Measurements from ENCODE around the gene MTCL3.

MTCL3 gene

DNA sequence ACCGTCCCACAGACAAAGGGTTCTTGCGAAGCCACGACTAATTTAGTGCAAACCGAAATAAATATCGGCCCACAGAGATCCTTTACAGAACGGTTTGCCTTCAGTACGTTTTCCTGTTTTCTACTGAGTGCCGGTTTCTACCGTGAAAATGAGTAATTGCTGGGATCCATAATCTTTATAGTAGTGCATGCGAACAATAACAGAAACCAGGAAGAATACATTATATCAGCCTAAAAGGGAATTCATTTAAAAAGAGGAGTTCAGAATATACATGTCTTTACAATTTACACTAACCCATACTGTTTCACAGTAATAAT, 292 bp upstream of the MTCL3 start:
- TF ChIP-seq, protein P1, sequence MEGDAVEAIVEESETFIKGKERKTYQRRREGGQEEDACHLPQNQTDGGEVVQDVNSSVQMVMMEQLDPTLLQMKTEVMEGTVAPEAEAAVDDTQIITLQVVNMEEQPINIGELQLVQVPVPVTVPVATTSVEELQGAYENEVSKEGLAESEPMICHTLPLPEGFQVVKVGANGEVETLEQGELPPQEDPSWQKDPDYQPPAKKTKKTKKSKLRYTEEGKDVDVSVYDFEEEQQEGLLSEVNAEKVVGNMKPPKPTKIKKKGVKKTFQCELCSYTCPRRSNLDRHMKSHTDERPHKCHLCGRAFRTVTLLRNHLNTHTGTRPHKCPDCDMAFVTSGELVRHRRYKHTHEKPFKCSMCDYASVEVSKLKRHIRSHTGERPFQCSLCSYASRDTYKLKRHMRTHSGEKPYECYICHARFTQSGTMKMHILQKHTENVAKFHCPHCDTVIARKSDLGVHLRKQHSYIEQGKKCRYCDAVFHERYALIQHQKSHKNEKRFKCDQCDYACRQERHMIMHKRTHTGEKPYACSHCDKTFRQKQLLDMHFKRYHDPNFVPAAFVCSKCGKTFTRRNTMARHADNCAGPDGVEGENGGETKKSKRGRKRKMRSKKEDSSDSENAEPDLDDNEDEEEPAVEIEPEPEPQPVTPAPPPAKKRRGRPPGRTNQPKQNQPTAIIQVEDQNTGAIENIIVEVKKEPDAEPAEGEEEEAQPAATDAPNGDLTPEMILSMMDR (IDR thresholded peaks at IDR 0.05), result no peak
- H3K36me3 ChIP-seq, result no peaks in the 10 kb centered on the region
- H3K4me3 ChIP-seq, result no peak overlapping the region
- no peaks in the 10 kb centered on the region for H3K9me3 ChIP-seq
- DNase-seq, result no peak
- H3K27ac ChIP-seq, result no peak overlapping the region
- H3K4me1 ChIP-seq, result peaks cover 0 to 35% (median 21%) of the 10 kb centered on the region in 4 donors
- intact Hi-C loops (cut with DNase I; ENCODE audit: low total_unique reads), result loop anchor here (5.0 kb wide), 1 partner anchor 52 kb away; no protein-coding TSS in a partner anchor
- peaks cover 0 to 48% of the 10 kb centered on the region in 2 donors for H3K27me3 ChIP-seq

DNA sequence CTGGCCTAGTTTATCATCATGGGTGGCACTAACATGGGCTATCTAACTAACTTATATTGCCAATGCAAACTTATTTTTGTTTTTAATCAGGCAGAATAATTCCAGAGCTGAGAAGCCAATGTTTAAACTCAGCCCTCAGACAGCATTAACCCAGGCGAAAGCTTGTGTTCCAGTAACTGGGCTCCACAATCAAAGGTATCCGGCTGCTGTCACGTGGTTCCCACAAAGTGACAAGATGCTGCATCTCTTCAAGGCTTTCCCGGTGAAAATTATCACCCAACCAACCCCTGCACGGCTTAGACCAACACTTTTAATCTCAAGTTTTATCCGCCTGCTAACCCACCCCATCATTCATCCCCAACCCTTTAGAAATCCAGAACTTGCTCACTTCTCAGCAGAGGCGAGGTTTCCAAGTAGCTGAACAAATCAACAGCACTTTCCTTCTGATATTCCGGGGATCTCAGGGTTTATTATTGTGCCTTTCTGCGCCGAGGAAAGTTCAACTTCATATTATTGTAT, 885 bp downstream of the MTCL3 start:
- no peak for DNase-seq
- Histone ChIP-seq H3K36me3 (no peaks in the 10 kb centered on the region), H3K4me1 (peaks cover 0 to 36% (median 22%) of the 10 kb centered on the region in 4 donors), H3K9me3 (no peaks in the 10 kb centered on the region), H3K27me3 (peaks cover 0 to 42% of the 10 kb centered on the region in 2 donors), H3K27ac (no peak overlapping the region), H3K4me3 (no peak overlapping the region)
- TF ChIP-seq, protein P1 (IDR thresholded peaks at IDR 0.05), result no peak
- intact Hi-C loops (cut with DNase I; ENCODE audit: low total_unique reads), result loop anchor here (5.0 kb wide), 1 partner anchor 51 kb away; no protein-coding TSS in a partner anchor

DNA sequence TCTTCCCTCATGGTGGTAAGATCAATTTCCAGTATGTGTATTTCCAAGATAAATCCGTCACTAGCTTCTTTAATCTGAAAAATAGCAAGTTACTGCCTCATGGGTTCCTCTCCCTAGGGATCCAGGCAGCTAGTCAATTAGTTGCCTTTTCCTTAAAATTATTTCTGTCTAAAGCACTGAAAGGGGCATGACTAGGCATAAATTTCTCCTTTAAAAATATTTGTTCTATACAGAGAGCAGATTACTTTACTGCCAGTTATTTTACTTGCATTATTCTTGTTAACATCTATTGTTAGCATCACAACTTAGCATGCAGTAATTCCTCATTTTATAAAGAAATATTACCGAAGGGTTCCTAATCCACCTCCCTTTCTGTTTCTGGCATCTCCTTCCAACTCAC, 1.4 kb downstream of the MTCL3 start:
- no peak overlapping the region for H3K27ac ChIP-seq
- H3K4me1 ChIP-seq, result peaks cover 0 to 36% (median 22%) of the 10 kb centered on the region in 4 donors
- peaks cover 0 to 42% of the 10 kb centered on the region in 2 donors for H3K27me3 ChIP-seq
- H3K4me3 ChIP-seq, result no peak overlapping the region
- no peaks in the 10 kb centered on the region for H3K36me3 ChIP-seq
- TF ChIP-seq, protein P1 (IDR thresholded peaks at IDR 0.05), result no peak
- intact Hi-C loops (cut with DNase I; ENCODE audit: low total_unique reads), result loop anchor here (5.0 kb wide), 1 partner anchor 50 kb away; no protein-coding TSS in a partner anchor
- H3K9me3 ChIP-seq, result no peaks in the 10 kb centered on the region
- DNase-seq, result no peak

DNA sequence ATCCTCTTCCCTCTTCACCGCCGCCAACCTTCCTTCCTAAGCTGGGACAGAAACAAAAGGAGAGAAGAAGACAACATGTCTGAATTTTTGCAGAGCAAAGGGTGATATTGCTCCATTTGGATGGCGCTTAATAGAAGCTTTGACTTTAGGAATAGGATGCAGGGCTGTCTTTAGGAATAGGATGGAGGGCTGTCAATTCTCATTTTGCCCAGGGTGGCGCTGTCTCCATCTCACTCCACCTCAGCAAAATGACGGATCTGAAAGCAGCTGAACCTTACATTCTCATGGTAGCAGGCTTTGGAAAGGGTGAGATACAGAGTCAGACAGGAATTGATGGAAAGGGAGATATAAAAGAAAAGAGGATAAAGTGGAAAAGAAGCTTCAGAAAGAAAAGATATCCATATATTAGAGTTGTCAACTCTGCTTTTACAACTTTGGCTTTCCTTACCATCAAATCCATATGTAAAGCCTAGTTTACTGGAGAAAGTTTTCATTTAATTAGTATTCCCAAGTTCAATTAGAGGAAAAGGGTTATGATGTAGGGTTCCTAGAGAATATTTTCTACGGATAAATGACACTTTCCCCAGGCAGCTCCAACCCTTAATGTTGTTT, 2.4 kb downstream of the MTCL3 start:
- intact Hi-C loops (cut with DNase I; ENCODE audit: low total_unique reads), result loop anchor here (5.0 kb wide), 1 partner anchor 49 kb away; no protein-coding TSS in a partner anchor
- TF ChIP-seq, protein P1 (IDR thresholded peaks at IDR 0.05), result peak; percentile 46 to 57
- Histone ChIP-seq H3K27ac (no peak overlapping the region), H3K4me1 (peaks cover 0 to 36% (median 22%) of the 10 kb centered on the region in 4 donors), H3K27me3 (peaks cover 0 to 40% of the 10 kb centered on the region in 2 donors), H3K4me3 (peak overlapping the region; percentile 59 to 65), H3K9me3 (no peaks in the 10 kb centered on the region), H3K36me3 (no peaks in the 10 kb centered on the region)
- DNase-seq, result no peak

DNA sequence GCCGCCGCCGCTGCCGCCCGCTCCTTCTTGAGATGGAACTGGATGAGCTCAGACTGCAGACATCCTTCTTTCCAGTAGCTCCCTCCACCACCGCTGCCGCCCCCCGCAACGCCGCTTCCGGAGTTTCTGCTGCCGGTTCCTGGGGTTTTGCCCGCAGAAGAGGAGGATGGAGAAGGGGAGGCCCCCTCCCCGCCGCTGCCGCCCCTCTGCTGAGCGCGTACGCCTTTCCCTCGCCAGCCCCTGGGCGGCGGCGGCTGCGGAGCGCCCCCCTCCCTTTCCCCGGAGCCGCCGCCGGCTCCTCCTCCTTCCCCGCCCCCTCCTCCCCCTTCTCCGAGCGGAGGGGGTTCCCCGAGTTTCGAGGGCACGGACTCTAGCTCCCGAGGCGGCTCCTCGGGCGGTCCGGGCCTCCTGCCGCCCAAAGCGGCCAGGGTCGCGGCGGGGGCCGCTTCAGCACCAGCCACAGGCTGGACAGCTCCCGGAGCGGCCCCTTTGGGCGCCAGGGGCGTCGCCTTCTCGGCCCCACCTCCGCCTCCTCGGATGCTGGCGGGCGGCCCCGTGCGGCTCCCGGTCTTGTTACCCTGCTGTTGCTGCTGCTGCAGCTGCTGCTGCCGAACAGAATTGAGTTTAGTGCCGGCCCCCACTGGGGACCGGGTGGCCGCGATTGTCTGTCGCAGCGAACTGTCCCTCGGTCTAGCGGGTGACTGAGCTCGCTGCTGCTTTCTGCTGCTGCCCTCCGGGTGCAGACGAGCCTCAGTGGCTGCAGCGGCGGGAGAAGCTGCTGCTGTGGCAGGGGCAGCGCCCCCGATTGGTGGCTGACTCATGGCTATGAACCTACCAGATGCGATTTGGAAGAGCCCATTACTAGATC, 3.1 kb downstream of the MTCL3 start:
- Histone ChIP-seq H3K4me1 (peaks cover 0 to 36% (median 22%) of the 10 kb centered on the region in 4 donors), H3K4me3 (peak overlapping the region; percentile 59 to 65), H3K27ac (peak overlapping the region in 1 of 2 donors; percentile 5), H3K27me3 (peaks cover 0 to 34% of the 10 kb centered on the region in 2 donors), H3K9me3 (no peaks in the 10 kb centered on the region), H3K36me3 (no peaks in the 10 kb centered on the region)
- intact Hi-C loops (cut with DNase I; ENCODE audit: low total_unique reads), result loop anchor here (5.0 kb wide), 1 partner anchor 49 kb away; no protein-coding TSS in a partner anchor
- TF ChIP-seq, protein P1 (IDR thresholded peaks at IDR 0.05), result no peak
- DNase-seq, result no peak
